HG03108 (cell line): Measurements from ENCODE around the gene LANCL2.

ENCODE experiments used
- ATAC-seq: cut with Tn5 transposase; IDR thresholded peaks from one replicate; pipeline ENCODE4 v1.9.1; 2021; ENCODE audit warnings: moderate library complexity; ENCODE audit not compliant: unreplicated experiment

The LANCL2 gene

DNA sequence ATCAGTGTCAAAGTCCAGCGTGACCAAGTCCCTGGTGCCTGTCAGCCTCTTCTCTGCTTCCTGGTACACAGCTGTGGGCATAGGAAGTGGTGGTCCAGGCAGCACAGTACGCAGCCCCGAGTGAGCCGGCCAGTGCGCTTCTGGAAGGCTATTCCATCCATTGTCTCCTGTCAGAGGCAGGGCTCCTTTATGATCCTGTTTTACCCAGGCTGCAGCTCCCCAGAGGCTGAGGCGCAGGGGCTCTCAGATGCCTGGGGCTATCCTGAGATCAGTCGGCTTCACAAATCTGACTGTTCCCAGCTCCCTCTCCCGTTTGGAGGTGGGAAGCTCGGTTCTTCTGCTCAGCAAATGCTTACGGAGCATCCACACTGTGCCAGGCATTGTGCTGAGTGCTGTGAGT, 70.3 kb downstream of the LANCL2 start:
- ATAC-seq = no peak

DNA sequence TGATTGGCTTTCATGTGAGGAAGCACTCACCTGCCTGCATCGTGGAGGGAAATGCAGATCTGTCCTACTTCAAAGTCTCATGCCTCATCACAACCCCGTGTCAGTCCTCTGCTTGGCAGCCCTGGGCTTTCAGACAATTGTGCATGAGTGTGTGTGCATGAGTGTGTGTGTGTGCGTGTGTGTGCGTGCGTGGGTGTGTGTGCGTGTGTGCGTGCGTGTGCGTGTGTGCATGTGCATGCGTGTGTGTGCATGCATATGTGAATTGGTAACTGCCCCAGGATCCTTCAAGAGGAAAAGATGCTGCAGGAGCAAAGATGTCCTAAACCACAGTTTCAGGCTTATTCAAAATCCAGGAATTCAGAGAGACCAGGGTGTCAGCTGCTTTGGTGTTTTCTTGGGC, 71.3 kb downstream of the LANCL2 start:
- ATAC-seq = no peak

DNA sequence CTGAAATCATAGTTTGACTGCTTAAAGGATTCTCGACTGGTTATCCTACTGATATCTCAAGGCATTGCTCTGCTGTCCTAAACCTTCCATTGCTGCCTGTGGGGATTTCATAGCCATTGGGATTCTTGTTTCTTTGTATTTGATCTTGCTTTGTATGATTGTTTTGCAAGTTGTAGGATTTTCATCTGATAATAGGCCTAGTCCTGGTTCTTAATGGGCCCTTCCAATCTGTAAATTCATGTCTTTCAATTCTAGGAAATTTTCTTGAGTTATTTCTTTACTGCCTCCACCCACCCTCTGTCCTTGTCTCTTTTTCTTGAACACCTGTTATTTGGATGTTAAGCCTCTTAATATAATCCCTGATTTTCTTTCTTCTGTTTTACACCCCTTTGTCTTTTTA, 72.2 kb downstream of the LANCL2 start:
- ATAC-seq = no peak

DNA sequence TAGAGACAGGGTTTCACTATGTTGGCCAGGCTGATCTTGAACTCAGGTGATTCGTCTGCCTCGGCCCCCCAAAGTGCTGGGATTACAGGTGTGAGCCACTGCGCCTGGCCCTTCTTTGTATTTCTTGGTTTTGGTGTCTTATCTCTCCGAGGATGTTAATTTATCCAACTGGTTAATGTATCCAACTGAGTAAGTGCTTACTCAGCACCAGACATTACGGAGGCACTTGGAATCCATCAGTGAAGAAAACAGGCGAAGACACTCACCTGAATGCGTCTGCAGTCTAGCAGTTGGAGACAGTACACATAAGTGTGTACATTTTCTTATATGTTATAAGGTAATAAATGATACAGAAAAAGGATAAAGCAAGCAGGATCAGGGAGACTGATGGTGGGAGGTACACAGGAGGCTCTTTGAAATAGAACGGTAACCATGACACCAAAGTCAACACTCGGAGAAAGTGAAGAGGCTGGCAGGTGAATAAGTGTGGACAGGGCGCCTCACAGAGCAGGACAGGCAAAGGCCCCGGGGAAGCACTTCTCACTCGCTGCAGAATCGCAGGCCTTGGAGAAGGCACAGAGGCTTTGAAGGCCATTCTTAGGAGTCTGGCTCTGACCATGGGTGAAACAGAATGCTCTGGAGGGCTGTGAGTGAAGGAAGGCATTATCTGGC, 73.1 kb downstream of the LANCL2 start:
- no peak for ATAC-seq

DNA sequence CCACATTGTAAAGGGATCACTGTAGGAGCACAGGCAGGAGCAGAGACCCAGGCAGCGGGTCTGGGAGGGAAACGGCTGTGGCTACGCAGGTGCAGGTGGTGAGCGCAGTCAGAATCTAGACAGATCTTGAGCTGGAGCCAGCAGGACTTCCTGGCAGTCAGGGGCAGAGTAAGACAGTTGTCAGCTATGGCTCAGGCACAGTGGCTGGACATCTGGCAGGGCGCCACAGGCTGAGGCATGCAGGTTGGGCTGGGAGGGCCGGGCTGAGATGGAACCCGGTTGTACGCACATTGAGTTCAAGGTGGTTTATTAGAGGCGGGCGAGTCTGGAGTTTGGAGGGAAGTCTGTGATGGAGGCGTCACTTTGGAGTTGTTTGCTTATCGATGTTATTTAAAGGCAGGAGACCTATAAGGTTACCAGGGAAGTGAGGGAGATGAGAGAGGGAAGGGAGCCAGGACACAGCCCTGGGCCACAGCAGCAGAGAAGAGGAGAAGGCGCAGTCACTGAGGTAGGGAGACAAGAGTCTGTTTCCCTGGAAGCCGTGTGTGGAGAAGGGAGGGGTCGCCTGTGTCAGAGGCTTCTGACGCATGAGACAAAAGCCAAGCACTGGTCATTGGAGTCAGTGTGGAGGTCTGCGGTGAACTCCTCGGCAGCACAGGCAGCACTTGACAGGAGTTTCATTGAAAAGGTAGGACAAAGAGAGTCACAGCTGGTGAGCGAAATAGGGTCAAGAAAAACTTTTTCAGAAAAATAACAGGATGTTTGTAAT, 73.8 kb downstream of the LANCL2 start:
- ATAC-seq = no peak

DNA sequence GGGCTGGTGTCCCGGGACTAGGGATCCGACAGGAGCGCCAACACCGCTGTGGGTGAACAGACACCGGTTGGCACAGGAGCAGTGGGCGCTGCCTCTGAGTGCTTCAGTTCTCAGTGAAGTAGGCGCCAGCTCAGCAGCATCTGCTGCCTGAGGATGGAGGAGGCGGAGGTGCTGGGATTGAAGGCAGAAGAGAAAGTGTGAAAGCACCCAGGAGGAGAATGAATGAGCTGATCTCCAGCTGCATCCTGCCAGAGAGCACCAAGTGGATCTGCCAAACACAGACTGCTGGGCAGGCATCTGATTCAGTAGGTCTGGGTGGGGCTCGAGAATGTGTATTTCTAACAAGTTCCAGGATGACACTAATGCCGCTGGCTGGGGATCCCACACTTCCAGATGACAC, 74.5 kb downstream of the LANCL2 start:
- ATAC-seq = no peak

DNA sequence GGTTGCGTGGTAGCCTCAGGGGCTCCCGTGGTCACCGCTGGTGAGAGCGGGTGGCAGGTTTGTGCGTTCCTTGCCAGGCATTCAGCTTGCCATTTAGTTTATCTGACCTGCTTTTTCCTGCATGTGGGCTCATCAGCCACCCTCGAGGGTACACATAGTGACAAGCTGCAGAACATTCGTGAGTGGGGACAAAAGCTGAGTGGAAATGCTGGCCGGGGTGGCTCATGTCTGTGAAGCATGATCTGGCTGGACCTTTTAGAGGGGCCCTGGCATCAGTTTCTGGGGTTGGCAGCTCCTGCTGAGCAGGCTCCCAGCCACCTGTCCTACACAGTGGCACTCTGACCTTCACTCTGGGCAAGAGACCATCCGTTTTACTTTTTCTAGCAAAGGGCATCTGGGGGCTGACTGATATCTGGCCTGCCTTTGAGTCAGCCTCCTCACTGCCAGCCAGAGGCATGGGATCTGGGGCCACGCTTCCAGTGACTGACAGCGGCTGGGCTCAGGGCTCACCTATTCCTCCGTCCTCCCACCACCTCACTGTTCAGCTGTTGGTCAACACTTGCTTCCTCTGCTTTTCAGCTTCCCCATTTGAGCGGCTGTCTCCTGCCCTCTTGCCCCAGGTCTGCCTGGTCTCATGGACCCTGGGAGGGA, 75.0 kb downstream of the LANCL2 start:
- ATAC-seq = no peak

DNA sequence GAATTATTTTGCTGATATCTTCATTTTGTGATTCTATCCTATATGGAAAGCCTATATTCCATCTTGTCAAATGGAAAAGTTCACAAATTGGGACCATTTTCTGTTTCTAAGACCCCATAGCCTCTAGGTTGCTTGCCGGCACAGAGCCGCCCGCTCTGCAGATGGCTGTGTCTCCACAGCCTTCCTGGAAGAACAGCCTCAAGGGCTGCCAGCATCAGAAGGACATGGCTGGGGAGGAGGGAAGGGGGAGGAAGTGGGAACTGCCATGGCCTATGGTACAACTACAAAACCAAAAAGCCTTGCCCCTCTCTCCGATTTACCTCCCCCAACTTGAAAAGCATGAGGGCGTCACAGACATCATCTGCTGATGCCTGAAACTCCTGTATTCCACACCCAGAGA, 75.9 kb downstream of the LANCL2 start:
- ATAC-seq = no peak

DNA sequence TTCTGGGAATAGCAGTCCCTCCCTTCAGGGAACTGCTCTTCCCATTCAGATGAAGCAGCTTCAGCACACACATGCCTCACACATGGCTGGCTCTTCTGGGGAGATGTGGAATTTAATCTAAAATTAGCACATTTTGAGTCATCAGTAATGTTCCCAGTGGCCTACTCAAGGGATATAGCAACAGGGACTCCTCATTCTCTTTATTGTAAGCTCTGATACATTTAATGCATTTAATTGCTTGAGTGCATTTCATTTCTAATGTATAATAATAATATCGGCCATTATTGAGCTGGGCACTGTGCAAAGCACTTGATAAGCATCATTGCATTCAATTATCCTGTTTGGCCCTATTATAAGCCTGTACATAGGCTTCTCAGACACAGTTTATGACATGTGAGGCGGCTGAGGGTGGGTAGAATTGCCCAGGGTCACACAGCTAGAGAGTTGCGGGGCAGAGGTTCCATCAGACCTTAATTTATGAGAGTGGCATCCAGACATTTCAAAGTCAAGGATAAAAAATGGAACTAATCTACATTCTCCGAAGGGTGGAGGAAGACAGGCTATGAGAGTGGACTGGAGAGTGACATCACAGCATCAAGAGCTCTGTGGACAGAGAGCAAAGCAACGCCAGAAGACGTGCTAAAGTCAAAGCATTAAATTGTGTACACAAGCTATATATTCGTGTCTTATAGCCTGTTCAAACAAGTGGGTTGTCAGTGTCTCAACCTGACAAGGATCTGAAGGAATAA, 76.8 kb downstream of the LANCL2 start:
- ATAC-seq = no peak

DNA sequence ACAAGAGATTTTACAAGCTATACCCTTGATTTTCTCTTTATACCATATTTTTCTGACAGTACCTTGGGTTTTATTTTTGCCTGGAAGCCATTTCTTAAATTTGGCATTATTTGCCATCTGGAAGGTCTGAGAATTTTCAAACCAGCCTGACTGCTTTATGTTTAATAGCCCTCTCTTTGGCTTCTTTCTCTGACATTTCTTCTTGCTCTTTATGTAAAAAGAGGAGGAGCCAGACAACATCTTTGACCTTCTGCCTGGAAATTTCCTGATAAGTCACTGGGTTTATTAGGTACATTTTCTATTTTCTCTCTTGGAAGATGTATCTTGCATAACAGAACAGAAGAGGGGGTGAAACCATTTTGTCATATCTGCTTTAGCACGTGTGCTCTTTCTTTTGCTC, 79.6 kb downstream of the LANCL2 start:
- ATAC-seq = no peak

DNA sequence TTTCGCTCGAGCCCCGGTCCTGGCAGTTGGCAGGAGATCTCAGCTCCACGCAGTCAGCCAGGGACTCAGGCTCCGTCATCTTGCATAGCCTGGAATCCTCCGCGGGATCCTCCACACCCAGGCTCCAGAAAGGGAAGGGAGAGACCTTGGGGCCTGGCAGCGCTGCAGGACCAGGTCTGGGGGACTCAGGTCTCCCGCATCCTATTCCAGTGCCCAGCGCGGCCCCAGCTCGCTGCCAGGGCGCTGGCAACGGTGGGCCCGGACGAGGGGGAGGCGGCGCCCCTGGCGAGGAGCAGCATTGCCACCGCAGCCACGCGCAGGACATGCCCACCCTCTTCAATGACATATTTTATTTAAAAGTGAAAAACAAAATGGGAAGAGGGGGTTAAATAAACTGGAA, 83.4 kb downstream of the LANCL2 start:
- ATAC-seq = no peak

DNA sequence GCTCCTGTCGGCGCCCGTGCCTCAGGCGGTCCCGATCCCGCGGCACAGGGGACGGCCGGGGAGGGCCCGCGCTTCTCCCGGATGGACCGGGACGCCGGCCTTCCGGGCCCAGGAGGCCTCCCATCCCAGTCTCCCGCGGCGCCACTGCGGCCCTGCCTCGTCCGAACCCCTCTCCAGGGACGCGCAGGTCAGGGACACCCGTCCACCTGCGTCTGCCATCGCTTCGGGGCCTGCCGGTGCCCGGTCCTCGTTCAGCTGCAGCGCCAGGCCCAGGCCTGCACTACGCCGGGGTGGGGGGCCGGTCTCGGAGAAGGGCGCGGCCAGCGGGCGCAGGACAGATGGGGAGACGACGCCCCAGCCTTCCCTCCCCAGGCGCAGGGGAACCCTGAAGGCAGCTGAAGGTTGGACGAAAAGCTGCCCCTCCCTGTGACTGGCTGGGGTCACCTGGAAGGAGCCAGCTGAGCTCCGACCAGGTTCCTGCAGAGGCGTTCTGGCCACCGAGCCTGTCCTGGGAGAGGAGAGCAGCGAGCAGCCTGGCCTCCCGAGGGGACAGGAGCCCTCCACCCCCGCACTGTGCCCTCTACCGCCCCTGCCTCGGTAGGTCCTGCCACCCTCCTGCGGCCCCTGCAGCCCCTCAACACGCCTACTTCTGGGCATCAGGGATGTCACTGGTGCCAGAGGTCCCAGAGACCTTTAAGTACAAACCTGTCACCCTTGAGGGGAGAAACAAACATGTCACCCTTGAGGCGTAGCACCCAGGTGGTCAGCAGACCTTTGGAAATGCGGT, 84.3 kb downstream of the LANCL2 start:
- ATAC-seq = no peak

DNA sequence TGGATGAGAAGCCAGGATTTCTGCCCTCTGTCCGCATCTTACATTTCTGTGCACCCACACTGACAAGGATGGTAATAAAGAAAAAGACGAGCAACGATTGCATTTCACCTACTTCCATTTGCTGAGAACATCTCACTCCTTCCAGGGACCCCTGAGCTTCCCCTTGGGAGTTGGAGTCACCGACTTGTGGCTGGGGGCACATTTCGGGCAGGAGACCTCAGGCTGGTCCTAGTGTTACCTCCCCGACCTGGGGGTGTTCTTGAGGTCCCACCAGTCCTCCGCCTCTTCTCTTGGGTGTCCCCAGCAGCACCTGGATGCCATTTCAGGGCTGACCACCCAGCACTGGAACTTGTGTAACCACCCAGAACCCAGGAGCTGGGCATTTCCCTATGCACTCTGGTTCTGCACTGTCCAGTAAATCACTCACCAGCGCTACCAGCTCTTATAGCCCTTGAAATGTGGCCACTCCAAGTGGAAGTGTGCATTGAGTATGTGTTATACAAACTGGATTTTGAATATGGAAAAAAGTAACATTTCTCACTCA, 84.9 kb downstream of the LANCL2 start:
- ATAC-seq = no peak

DNA sequence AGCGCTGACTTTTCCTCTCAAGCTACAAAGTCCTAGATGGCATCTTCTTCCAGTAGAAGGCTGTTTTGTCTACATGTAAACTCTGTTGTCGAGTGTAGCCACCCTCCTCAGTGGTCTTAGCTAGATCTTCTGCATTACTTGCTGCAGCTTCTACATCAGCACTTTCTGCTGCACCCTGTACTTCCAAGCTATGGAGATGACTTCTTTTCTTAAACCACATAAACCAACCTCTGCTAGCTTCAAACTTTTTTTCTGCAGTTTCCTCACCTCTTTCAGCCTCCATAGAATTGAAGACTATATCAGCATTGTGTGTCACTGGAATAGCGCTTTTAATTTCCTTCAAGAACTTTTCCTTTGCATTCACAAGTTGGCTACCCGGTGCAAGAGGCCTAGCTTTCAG, 87.8 kb downstream of the LANCL2 start:
- ATAC-seq = no peak

DNA sequence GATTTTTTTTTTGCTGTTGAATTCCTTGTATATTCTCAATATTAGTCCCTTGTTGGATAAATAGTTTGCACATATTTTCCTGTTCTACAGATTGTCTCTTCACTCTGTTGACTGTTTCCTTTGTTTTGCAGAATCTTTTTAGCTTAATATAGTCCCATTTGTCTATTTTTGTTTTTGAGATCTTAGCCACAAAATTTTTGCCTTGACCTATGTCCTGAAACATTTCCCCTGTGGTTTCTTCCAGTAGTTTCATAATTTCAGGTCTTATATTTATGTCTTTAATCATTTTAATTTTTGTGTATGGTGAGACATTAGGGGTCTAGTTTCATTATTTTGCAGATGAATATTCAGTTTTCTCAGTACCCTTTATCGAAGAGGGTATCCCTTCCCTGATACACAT, 92.7 kb downstream of the LANCL2 start:
- no peak for ATAC-seq

DNA sequence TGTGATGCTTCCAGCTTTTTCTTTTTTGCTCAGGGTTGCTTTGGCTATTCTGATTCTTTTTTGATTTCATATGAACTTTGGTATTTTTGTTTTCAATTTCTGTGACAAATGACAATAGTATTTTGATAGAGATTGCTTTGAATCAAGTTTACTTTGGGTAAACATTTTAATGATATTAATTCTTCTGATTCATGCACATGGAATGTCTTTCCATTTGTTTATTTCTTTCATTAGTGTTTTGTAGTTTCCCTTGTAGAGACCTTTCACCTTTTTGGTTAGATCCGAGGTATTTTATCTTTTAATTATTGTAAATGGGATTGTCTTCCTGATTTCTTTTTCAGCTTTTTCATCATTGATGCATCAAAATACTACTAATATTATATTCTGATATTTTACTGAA, 93.2 kb downstream of the LANCL2 start:
- no peak for ATAC-seq

DNA sequence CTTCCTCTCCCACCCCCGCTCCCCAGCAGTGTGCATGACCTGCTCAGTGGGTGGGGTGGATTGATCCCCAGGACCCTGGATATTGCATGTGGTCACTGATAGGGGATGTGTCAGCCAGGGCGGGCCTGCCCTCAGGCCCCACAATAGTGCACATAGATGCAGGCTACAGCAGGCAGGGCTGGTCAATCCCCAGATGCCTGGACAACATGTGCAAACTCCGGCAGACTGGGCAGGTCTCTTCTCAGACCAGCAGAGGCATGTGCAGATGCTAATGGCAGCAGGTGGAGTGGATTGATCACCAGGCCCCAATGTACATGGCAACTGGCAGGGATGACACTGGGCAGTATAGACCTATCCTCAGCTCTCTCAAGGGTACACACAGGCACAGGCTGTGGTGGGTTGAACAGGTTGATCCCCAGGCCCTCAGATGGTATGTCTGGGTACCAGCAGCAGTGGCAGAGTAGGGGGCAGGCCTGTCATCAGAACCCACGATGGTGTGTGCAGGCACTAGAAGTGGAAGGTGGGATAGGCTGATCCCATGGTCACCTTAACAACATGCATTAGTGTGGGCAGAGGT, 98.6 kb downstream of the LANCL2 start:
- ATAC-seq = no peak

DNA sequence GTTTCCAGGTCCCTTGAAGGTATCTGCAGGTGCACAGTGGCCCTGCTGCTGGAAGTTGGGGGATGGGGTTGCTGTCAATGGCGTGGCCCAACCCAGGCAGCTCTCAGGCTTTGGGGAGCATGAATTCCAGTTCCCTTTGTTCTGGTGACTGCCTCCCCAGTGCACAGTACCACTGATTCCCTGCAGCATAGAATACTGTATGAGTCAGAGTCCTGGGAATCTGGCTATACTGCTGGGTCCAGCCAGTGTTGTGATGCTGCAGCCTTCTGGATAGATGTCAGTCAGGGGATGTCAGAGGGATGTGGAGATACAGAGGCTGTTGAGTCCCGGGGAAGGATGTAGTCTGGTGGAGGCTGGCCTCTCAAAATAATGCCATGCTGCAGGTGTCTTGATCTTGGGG, 99.3 kb downstream of the LANCL2 start:
- ATAC-seq = no peak

DNA sequence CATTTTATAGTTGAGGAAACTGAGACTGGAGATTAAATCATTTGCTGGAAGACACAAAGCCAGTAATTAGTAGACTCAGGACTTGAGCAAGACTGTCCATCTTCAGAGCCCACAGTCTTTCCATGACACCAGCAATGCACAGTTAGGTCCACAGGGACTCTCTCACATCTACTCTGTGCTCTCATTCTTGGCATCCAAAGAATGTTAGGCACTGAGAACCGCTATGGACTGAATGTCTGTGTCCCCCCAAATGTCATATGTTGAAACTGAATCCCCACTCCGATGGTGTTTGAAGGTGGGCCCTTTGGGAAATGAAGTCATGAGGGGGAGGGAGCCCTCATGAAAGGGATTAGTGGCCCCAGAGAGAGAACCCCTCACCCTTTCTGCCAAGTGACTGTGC, 100.6 kb downstream of the LANCL2 start:
- no peak for ATAC-seq

DNA sequence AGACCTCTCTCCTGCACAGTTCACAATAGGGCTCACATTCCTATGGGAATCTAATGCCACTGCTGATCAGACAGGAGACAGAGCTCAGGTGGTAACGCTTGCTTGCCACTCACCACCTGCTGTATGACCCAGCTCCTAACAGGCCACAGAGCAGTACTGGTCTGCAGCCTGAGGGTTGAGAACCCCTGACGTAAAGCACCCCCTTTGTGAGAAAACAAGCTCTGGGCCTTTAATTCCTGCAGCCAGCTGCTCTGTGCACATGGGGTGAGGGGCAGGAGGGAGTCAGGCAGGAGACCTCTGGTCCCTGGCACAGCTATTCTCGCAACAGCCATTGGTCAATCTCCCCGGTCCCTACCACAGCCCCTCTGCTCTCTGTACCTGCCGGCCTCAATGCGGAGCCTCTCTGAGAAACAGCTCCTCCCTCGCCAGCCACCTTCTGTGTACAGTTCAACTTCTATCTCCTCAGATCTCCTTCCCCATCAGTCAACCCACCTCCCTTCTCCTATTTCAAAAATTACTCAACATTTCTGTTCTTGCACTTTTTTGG, 102.0 kb downstream of the LANCL2 start:
- no peak for ATAC-seq
